DOHH2 (cell line): ENCODE data around the gene PDE4C.

Experiments
- H3F3A ChIP-seq: fragments of 200-600 bp; sonication (generic), shearing (Covaris generic); 2 replicates; pipeline ENCODE4 v1.6.0; 2016; ENCODE audit warnings: antibody characterized with exemption, mild to moderate bottlenecking; ENCODE audit not compliant: control insufficient read depth, insufficient read depth
- H3K27ac ChIP-seq: fragments of 200-600 bp; sonication (generic); 2 replicates; pipeline ENCODE4 v1.5.1; 2014; ENCODE audit warnings: low read depth, mild to moderate bottlenecking, low read length, moderate library complexity
- H3K27me3 ChIP-seq: fragments of 200-600 bp; sonication (generic); 2 replicates; pipeline ENCODE4 v1.6.1; 2014; ENCODE audit warnings: mild to moderate bottlenecking, low read length, mixed read lengths; ENCODE audit not compliant: control insufficient read depth
- H3K36me3 ChIP-seq: fragments of 200-600 bp; sonication (generic); 2 replicates; pipeline ENCODE4 v1.6.1; 2014; ENCODE audit warnings: mild to moderate bottlenecking, low read length, moderate library complexity, mixed read lengths; ENCODE audit not compliant: control insufficient read depth
- H3K4me1 ChIP-seq: fragments of 200-600 bp; sonication (generic); 2 replicates; pipeline ENCODE4 v1.6.1; 2014; ENCODE audit warnings: mild to moderate bottlenecking, low read length, mixed read lengths; ENCODE audit not compliant: control insufficient read depth
- H3K4me2 ChIP-seq: fragments of 200-600 bp; sonication (generic); 2 replicates; pipeline ENCODE4 v1.6.0; 2014; ENCODE audit warnings: mild to moderate bottlenecking, low read length, moderate library complexity
- H3K4me3 ChIP-seq: fragments of 200-600 bp; sonication (generic); 2 replicates; pipeline ENCODE4 v1.5.1; 2014; ENCODE audit warnings: mild to moderate bottlenecking, low read length, mixed read lengths
- H3K79me2 ChIP-seq: fragments of 200-600 bp; sonication (generic); 2 replicates; pipeline ENCODE4 v1.6.1; 2014; ENCODE audit warnings: mild to moderate bottlenecking, low read length, mixed read lengths; ENCODE audit not compliant: control insufficient read depth
- H3K9me2 ChIP-seq: fragments of 200-600 bp; sonication (generic); replicated peaks from 2 replicates; pipeline ENCODE4 v1.6.1; 2014; ENCODE audit warnings: mild to moderate bottlenecking, low read length, mixed read lengths; ENCODE audit not compliant: control insufficient read depth
- H3K9me3 ChIP-seq: fragments of 200-600 bp; sonication (generic); 2 replicates; pipeline ENCODE4 v1.6.1; 2014; ENCODE audit warnings: antibody characterized with exemption, low read length, mixed read lengths; ENCODE audit not compliant: control insufficient read depth, insufficient read depth
- H4K20me1 ChIP-seq: fragments of 200-600 bp; sonication (generic); 2 replicates; pipeline ENCODE4 v1.6.0; 2014; ENCODE audit warnings: low read depth, mild to moderate bottlenecking, antibody characterized with exemption, low read length, moderate library complexity; ENCODE audit not compliant: control insufficient read depth, insufficient read depth
- CTCF ChIP-seq: fragments of 200-600 bp; sonication (generic); IDR thresholded peaks from one replicate; pipeline ENCODE4 v1.5.1; 2014; ENCODE audit warnings: antibody characterized with exemption, mild to moderate bottlenecking, low read depth, low read length; ENCODE audit not compliant: poor library complexity, severe bottlenecking
- EZH2phosphoT487 ChIP-seq: fragments of 200-600 bp; sonication (generic); IDR thresholded peaks from 2 replicates; pipeline ENCODE4 v1.6.1; 2017; ENCODE audit warnings: borderline replicate concordance, mild to moderate bottlenecking, antibody characterized with exemption, low read length, moderate library complexity, mixed read lengths

PDE4C gene

GRCh38 chr19:18273561-18274218, 47.5 kb upstream of the PDE4C start:
- Histone ChIP-seq H3K9me3 (no peaks in the 10 kb centered on the region), H3F3A (peaks cover 7% of the 10 kb centered on the region), H3K4me3 (no peak overlapping the region), H3K36me3 (peaks cover 27% of the 10 kb centered on the region), H3K4me2 (no peak overlapping the region), H3K27ac (no peak overlapping the region), H3K9me2 (no peaks in the 10 kb centered on the region), H4K20me1 (peaks cover 16% of the 10 kb centered on the region), H3K79me2 (peaks cover 38% of the 10 kb centered on the region), H3K27me3 (no peaks in the 10 kb centered on the region), H3K4me1 (peaks cover 9% of the 10 kb centered on the region)
- TF ChIP-seq EZH2phosphoT487 (no peak), CTCF (no peak)

DNA sequence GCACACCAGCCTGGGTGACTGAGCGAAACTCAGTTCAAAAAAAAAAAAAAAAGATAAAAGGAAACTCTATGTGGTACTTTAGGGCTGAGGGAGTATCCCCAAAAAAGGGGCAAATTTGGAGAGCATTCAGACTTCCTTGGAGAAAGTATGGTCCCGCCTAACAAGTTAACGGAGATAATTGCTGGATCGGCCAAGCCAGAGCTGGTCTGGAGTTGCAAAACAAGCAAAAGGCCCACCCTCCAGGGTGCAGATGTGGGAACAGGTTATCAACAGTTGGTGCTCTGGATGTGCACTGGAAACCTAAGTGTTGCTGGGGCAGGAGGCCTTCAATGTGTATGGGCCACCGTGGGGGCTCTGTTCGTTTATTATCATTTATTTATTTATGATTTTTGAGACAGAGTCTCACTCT, 45.2 kb upstream of the PDE4C start:
- H4K20me1 ChIP-seq = peaks cover 6% of the 10 kb centered on the region; the same call in 1 of the 2 replicates
- H3K27me3 ChIP-seq = no peaks in the 10 kb centered on the region
- no peaks in the 10 kb centered on the region for H3K9me2 ChIP-seq
- peaks cover 7% of the 10 kb centered on the region for H3F3A ChIP-seq
- TF ChIP-seq EZH2phosphoT487 = no peak
- TF ChIP-seq CTCF = no peak
- no peaks in the 10 kb centered on the region for H3K4me1 ChIP-seq
- H3K4me2 ChIP-seq = no peak overlapping the region
- H3K4me3 ChIP-seq = no peak overlapping the region
- H3K9me3 ChIP-seq = no peaks in the 10 kb centered on the region
- peaks cover 13% of the 10 kb centered on the region for H3K36me3 ChIP-seq
- H3K27ac ChIP-seq = no peak overlapping the region
- H3K79me2 ChIP-seq = peaks cover 18% of the 10 kb centered on the region

GRCh38 chr19:18270326-18270725, 44.1 kb upstream of the PDE4C start:
- Histone ChIP-seq H3K9me2 (no peaks in the 10 kb centered on the region), H3K27ac (no peak overlapping the region), H3K4me2 (no peak overlapping the region), H3F3A (peaks cover 7% of the 10 kb centered on the region), H3K36me3 (peaks cover 13% of the 10 kb centered on the region), H3K27me3 (no peaks in the 10 kb centered on the region), H4K20me1 (0 out of 2 replicates have a peak, but pooled peaks cover under 1% of the 10 kb centered on the region), H3K4me3 (no peak overlapping the region), H3K4me1 (peaks cover 8% of the 10 kb centered on the region), H3K79me2 (peaks cover 7% of the 10 kb centered on the region), H3K9me3 (no peaks in the 10 kb centered on the region)
- TF ChIP-seq CTCF (no peak), EZH2phosphoT487 (no peak)
